H9 (cell line): ENCODE measurements around the gene TMEM201. TPM values are rescaled to one million over a fixed set of nuclear protein-coding genes. Genes with fewer than 3 reads are reported as not detected.

Experiments used
- DNase-seq: peaks from one replicate; pipeline ENCODE4 v3.0.0-alpha.2; 2017
- H2AFZ ChIP-seq: one replicate; pipeline ENCODE4 v1.6.1; 2013; ENCODE audit warnings: mild to moderate bottlenecking, low read length, control low read depth, moderate library complexity
- H2AK5ac ChIP-seq: 2 replicates; pipeline ENCODE4 v1.6.1; 2013; ENCODE audit warnings: low read length, control low read depth, mixed read lengths; ENCODE audit not compliant: insufficient read length
- H2BK120ac ChIP-seq: one replicate; pipeline ENCODE4 v1.6.1; 2013; ENCODE audit warnings: low read depth, mild to moderate bottlenecking, low read length, control low read depth, inconsistent platforms; ENCODE audit not compliant: poor library complexity, severe bottlenecking
- H2BK12ac ChIP-seq: 2 replicates; pipeline ENCODE4 v1.6.1; 2013; ENCODE audit warnings: low read length, control low read depth, mixed read lengths, low read depth; ENCODE audit not compliant: insufficient read length
- H2BK15ac ChIP-seq: 2 replicates; pipeline ENCODE4 v1.6.1; 2013; ENCODE audit warnings: low read depth, low read length, control low read depth
- H2BK20ac ChIP-seq: one replicate; pipeline ENCODE4 v1.6.1; 2013; ENCODE audit warnings: low read depth, mild to moderate bottlenecking, low read length, control low read depth, inconsistent platforms; ENCODE audit not compliant: poor library complexity, severe bottlenecking
- H2BK5ac ChIP-seq: 2 replicates; pipeline ENCODE4 v1.6.1; 2013; ENCODE audit warnings: low read length, control low read depth, mixed read lengths; ENCODE audit not compliant: insufficient read length
- H3K14ac ChIP-seq: 2 replicates; pipeline ENCODE4 v1.6.1; 2013; ENCODE audit warnings: low read length, control low read depth; ENCODE audit not compliant: insufficient read depth
- H3K18ac ChIP-seq: 2 replicates; pipeline ENCODE4 v1.6.1; 2013; ENCODE audit warnings: low read depth, mild to moderate bottlenecking, mixed read lengths, low read length, control low read depth; ENCODE audit not compliant: insufficient read length
- H3K23ac ChIP-seq: 2 replicates; pipeline ENCODE4 v1.6.1; 2013; ENCODE audit warnings: low read length, control low read depth, mixed read lengths, low read depth; ENCODE audit not compliant: insufficient read length
- H3K23me2 ChIP-seq: 2 replicates; pipeline ENCODE4 v1.6.1; 2013; ENCODE audit warnings: low read depth, mild to moderate bottlenecking, mixed read lengths, low read length, control low read depth; ENCODE audit not compliant: insufficient read length, poor library complexity, severe bottlenecking
- H3K27ac ChIP-seq: 2 replicates; pipeline ENCODE4 v1.5.1; 2013; ENCODE audit warnings: low read length, control low read depth, mixed read lengths, low read depth; ENCODE audit not compliant: insufficient read length
- H3K27me3 ChIP-seq: 2 replicates; pipeline ENCODE4 v1.6.1; 2013; ENCODE audit warnings: low read length, control low read depth, inconsistent platforms; ENCODE audit not compliant: insufficient read depth
- H3K4ac ChIP-seq: 2 replicates; pipeline ENCODE4 v1.6.1; 2013; ENCODE audit warnings: low read depth, mild to moderate bottlenecking, control low read depth, inconsistent platforms, low read length, moderate library complexity
- H3K4me1 ChIP-seq: 2 replicates; pipeline ENCODE4 v1.6.1; 2013; ENCODE audit warnings: low read length, control low read depth, inconsistent platforms; ENCODE audit not compliant: insufficient read depth
- H3K4me2 ChIP-seq: 2 replicates; pipeline ENCODE4 v1.6.1; 2013; ENCODE audit warnings: low read length, control low read depth, mixed read lengths; ENCODE audit not compliant: insufficient read length, insufficient read depth
- H3K56ac ChIP-seq: 2 replicates; pipeline ENCODE4 v1.6.1; 2013; ENCODE audit warnings: low read depth, mild to moderate bottlenecking, mixed read lengths, low read length, control low read depth; ENCODE audit not compliant: insufficient read length
- H3K79me1 ChIP-seq: 2 replicates; pipeline ENCODE4 v1.6.1; 2013; ENCODE audit warnings: low read depth, mild to moderate bottlenecking, moderate library complexity, low read length, control low read depth, inconsistent platforms; ENCODE audit not compliant: insufficient read depth, poor library complexity, severe bottlenecking
- H3K79me2 ChIP-seq: 2 replicates; pipeline ENCODE4 v1.6.1; 2013; ENCODE audit warnings: low read length, control low read depth, inconsistent platforms; ENCODE audit not compliant: insufficient read depth
- H3K9ac ChIP-seq: 2 replicates; pipeline ENCODE4 v1.6.1; 2013; ENCODE audit warnings: low read length, control low read depth, mixed read lengths; ENCODE audit not compliant: insufficient read length; ENCODE audit errors: extremely low read depth
- H3K9me3 ChIP-seq: one replicate; pipeline ENCODE4 v1.6.1; 2013; ENCODE audit warnings: low read depth, low read length, inconsistent platforms; ENCODE audit not compliant: control insufficient read depth
- H3T11ph ChIP-seq: one replicate; pipeline ENCODE4 v1.6.1; 2013; ENCODE audit warnings: mild to moderate bottlenecking, low read length, control low read depth, inconsistent platforms
- H4K20me1 ChIP-seq: one replicate; pipeline ENCODE4 v1.6.1; 2013; ENCODE audit not compliant: control insufficient read depth, insufficient read length, insufficient read depth
- H4K5ac ChIP-seq: 2 replicates; pipeline ENCODE4 v1.6.1; 2013; ENCODE audit warnings: low read depth, mild to moderate bottlenecking, mixed read lengths, low read length, control low read depth; ENCODE audit not compliant: insufficient read length
- H4K8ac ChIP-seq: replicated peaks from 2 replicates; pipeline ENCODE4 v1.6.1; 2013; ENCODE audit warnings: low read length, control low read depth, mixed read lengths, low read depth; ENCODE audit not compliant: insufficient read length
- H4K91ac ChIP-seq: 2 replicates; pipeline ENCODE4 v1.6.1; 2013; ENCODE audit warnings: low read depth, mild to moderate bottlenecking, moderate library complexity, mixed read lengths, low read length, control low read depth; ENCODE audit not compliant: insufficient read length
- H3K27ac Mint-ChIP-seq, 3 experiments: 2 replicates in 2 of 3; 3 replicates in 1 of 3; pipeline ENCODE4 v1.8.0; 2020 to 2021; ENCODE audit warnings: mixed read lengths in 3 of 3, mild to moderate bottlenecking in 1 of 3, moderate library complexity in 1 of 3
- H3K27me3 Mint-ChIP-seq: 2 replicates; pipeline ENCODE4 v1.8.0; 2021; ENCODE audit warnings: low read depth, mild to moderate bottlenecking, moderate library complexity, mixed read lengths
- H3K36me3 Mint-ChIP-seq, 3 experiments: 2 replicates in 2 of 3; 3 replicates in 1 of 3; pipeline ENCODE4 v1.8.0; 2020 to 2021; ENCODE audit warnings: low read depth in 3 of 3, mixed read lengths in 3 of 3; ENCODE audit not compliant: insufficient read depth in 1 of 3
- H3K4me1 Mint-ChIP-seq, 2 experiments: 2 replicates each; pipeline ENCODE4 v1.8.0; 2020; ENCODE audit warnings: mixed read lengths in 2 of 2
- H3K4me3 Mint-ChIP-seq, 2 experiments: 2 replicates in 1 of 2; 3 replicates in 1 of 2; pipeline ENCODE4 v1.8.0; 2020 to 2021; ENCODE audit warnings: mild to moderate bottlenecking in 2 of 2, mixed read lengths in 2 of 2, moderate library complexity in 1 of 2
- H3K9me3 Mint-ChIP-seq, 2 experiments: 2 replicates in 1 of 2; 3 replicates in 1 of 2; pipeline ENCODE4 v1.8.0; 2020; ENCODE audit warnings: mild to moderate bottlenecking in 2 of 2, mixed read lengths in 2 of 2, moderate library complexity in 1 of 2
- CTCF ChIP-seq: fragments of 200-600 bp; sonication (generic); conservative IDR thresholded peaks from 3 replicates; pipeline ENCODE4 v1.8.0; 2021; ENCODE audit warnings: antibody characterized with exemption, mild to moderate bottlenecking
- WGBS: extraction: QIAGEN DNeasy Blood & Tissue Kit; methylation state at CpG from one replicate; pipeline ENCODE4 v1.1.7; 2013; ENCODE audit warnings: missing lambda C conversion rate, low lambda C conversion rate, mixed read lengths; ENCODE audit not compliant: insufficient read length; ENCODE audit errors: extremely low coverage; 5-methylcytosine and 5-hydroxymethylcytosine counted together
- total RNA-seq: library from RNA; stranded (reverse); gene quantifications from 2 replicates; pipeline ENCODE4 v1.2.1, GENCODE V29; 2021

The TMEM201 gene
- total RNA-seq, 1 experiment from 2014 or later: 31.0 TPM

GRCh38 chr1:9629445-9630201 lies 40.9 kb downstream of the TMEM201 start:
- Histone ChIP-seq H3K23ac (no peak overlapping the region), H3K23me2 (no peaks in the 10 kb centered on the region), H4K20me1 (no peaks in the 10 kb centered on the region), H4K5ac (no peak overlapping the region), H3K79me2 (no peaks in the 10 kb centered on the region), H3K4me1 (no peaks in the 10 kb centered on the region), H3K4me2 (no peak overlapping the region), H2BK20ac (no peak overlapping the region), H4K8ac (no peak overlapping the region), H3K9ac (no peak overlapping the region), H3K14ac (no peak overlapping the region), H3K27me3 (no peaks in the 10 kb centered on the region), H3K9me3 (no peaks in the 10 kb centered on the region), H2BK120ac (no peak overlapping the region), H4K91ac (no peak overlapping the region), H3T11ph (no peak overlapping the region), H3K56ac (no peak overlapping the region), H3K79me1 (no peaks in the 10 kb centered on the region), H2BK5ac (no peak overlapping the region), H3K18ac (no peak overlapping the region), H2BK15ac (no peak overlapping the region), H2BK12ac (no peak overlapping the region), H2AK5ac (no peak overlapping the region), H2AFZ (no peak overlapping the region), H3K4ac (no peak overlapping the region), H3K27ac (no peak overlapping the region)
- WGBS: no CpG with 5 or more reads among the region's 29 CpGs
- Mint-ChIP-seq H3K27ac (peak overlapping the region in 1 of 3 experiments; percentile 40; a peak in 1 of 7 replicates), H3K27me3 (peaks cover 30% of the 10 kb centered on the region), H3K36me3 (no peaks in the 10 kb centered on the region), H3K4me1 (peaks cover 0 to 17% of the 10 kb centered on the region in 2 experiments; a peak in 3 of 4 replicates), H3K4me3 (no peak overlapping the region), H3K9me3 (peaks cover 2 to 3% of the 10 kb centered on the region in 2 experiments; a peak in 4 of 5 replicates)
- TF ChIP-seq CTCF: no peak
- DNase-seq: no peak
